ENCODE measurements around the gene SPSB4.

SPSB4 gene

GRCh38 chr3:141128126-141128777 lies 77.1 kb downstream of the SPSB4 start:
- TF ChIP-seq RARB (CRISPR knock-in tag; IDR thresholded peaks at IDR 0.05): no peak
- TF ChIP-seq ZFP3 (CRISPR knock-in tag; IDR thresholded peaks at IDR 0.05): no peak
- TF ChIP-seq ZNF8 (CRISPR knock-in tag; IDR thresholded peaks at IDR 0.05): no peak
- no peak for TF ChIP-seq TOX (CRISPR knock-in tag; IDR thresholded peaks at IDR 0.05; ENCODE audit: borderline replicate concordance)
- no peak for TF ChIP-seq OSR1 (CRISPR knock-in tag; IDR thresholded peaks at IDR 0.05)
- TF ChIP-seq TSHZ2 (CRISPR knock-in tag; IDR thresholded peaks at IDR 0.05): no peak
- no peak for TF ChIP-seq GLIS3 (CRISPR knock-in tag; IDR thresholded peaks at IDR 0.05)
- no peak for TF ChIP-seq CSDC2 (CRISPR knock-in tag; IDR thresholded peaks at IDR 0.05)
- no peak for TF ChIP-seq TCF4 (CRISPR knock-in tag; IDR thresholded peaks at IDR 0.05; ENCODE audit: borderline replicate concordance)
- TF ChIP-seq ESRRG (CRISPR knock-in tag; IDR thresholded peaks at IDR 0.05): no peak
- TF ChIP-seq SNAI2 (CRISPR knock-in tag; IDR thresholded peaks at IDR 0.05): no peak
- TF ChIP-seq PPARA (CRISPR knock-in tag; IDR thresholded peaks at IDR 0.05; ENCODE audit: borderline replicate concordance): no peak
- TF ChIP-seq POU6F1 (CRISPR knock-in tag; IDR thresholded peaks at IDR 0.05; ENCODE audit: borderline replicate concordance, low read depth): no peak
- no peak for TF ChIP-seq ZNF565 (CRISPR knock-in tag; conservative IDR thresholded peaks at IDR 0.05; ENCODE audit: low read depth)
- no peak for ATAC-seq

DNA sequence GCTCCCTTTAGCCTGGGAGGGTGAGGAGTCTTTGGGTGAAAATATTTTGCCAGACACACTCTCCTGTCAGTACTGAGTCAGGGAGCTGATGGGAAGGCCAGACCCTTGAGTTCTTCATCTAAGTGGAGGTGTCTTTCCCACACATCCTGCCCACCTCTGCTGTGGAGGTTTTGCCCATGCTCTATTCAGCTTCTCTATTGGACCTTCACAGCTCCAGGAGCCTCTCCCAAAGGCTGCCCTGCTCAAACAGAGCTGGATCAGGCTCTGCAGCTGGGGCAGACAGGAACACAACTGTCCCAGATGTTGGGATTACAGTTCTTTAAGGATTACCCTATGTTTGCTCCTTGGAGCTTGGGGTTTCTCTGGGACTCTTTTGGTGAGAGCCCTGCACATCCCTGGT lies 77.9 kb downstream of the SPSB4 start:
- TF ChIP-seq GLIS3 (CRISPR knock-in tag; IDR thresholded peaks at IDR 0.05): no peak
- TF ChIP-seq, protein P1, sequence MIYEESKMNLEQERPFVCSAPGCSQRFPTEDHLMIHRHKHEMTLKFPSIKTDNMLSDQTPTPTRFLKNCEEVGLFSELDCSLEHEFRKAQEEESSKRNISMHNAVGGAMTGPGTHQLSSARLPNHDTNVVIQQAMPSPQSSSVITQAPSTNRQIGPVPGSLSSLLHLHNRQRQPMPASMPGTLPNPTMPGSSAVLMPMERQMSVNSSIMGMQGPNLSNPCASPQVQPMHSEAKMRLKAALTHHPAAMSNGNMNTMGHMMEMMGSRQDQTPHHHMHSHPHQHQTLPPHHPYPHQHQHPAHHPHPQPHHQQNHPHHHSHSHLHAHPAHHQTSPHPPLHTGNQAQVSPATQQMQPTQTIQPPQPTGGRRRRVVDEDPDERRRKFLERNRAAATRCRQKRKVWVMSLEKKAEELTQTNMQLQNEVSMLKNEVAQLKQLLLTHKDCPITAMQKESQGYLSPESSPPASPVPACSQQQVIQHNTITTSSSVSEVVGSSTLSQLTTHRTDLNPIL (CRISPR knock-in tag; IDR thresholded peaks at IDR 0.05; ENCODE audit: low read depth): no peak
- no peak for TF ChIP-seq TSHZ2 (CRISPR knock-in tag; IDR thresholded peaks at IDR 0.05)
- no peak for TF ChIP-seq SNAI2 (CRISPR knock-in tag; IDR thresholded peaks at IDR 0.05)
- ATAC-seq: no peak

DNA sequence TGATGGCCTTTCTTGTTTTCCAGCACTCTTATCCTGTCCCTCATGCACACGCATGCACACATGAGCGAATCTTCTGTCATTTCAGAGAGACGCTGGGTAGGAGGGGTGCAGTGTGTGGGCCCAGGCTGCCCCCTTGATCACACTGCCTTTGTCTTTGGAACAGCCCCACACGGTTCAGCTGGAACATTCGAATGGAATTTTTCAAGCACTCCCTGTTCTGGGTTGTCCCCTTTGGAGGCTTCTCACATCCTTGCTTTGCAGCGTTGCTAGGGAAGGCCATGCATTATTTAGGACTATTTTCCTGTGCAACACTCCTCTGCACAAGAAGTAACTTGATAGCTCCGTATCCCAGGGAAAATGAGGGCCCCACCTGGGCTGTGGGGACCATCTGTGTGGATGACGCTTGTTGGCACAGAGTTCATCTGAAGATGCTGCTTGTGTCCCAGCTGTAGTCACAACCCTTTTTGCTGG lies 78.4 kb downstream of the SPSB4 start:
- ATAC-seq: no peak
- TF ChIP-seq CSRNP3 (CRISPR knock-in tag; IDR thresholded peaks at IDR 0.05) (no peak), PATZ1 (CRISPR knock-in tag; IDR thresholded peaks at IDR 0.05; ENCODE audit: borderline replicate concordance) (no peak), ZC3H10 (CRISPR knock-in tag; IDR thresholded peaks at IDR 0.05) (no peak), ARNTL (CRISPR knock-in tag; IDR thresholded peaks at IDR 0.05; ENCODE audit: borderline replicate concordance, low read depth) (no peak), OSR1 (CRISPR knock-in tag; IDR thresholded peaks at IDR 0.05) (no peak), ISL1 (CRISPR knock-in tag; IDR thresholded peaks at IDR 0.05) (no peak), RARB (CRISPR knock-in tag; IDR thresholded peaks at IDR 0.05) (no peak), ESRRG (CRISPR knock-in tag; IDR thresholded peaks at IDR 0.05) (no peak), POU6F1 (CRISPR knock-in tag; IDR thresholded peaks at IDR 0.05; ENCODE audit: borderline replicate concordance, low read depth) (no peak), SNAI2 (CRISPR knock-in tag; IDR thresholded peaks at IDR 0.05) (no peak), TCF4 (CRISPR knock-in tag; IDR thresholded peaks at IDR 0.05; ENCODE audit: borderline replicate concordance) (no peak)
